Epithelial cell of prostate (primary cell): ENCODE results near the gene DKKL1.

Experiments
- DNase-seq: peaks from one replicate; pipeline ENCODE4 v3.0.0-alpha.2; 2011; ENCODE audit warnings: low read depth, low spot score
- H3K27ac ChIP-seq: fragments of 450-650 bp; 2 replicates; pipeline ENCODE4 v1.5.1; 2017; ENCODE audit warnings: mild to moderate bottlenecking

Gene DKKL1

DNA sequence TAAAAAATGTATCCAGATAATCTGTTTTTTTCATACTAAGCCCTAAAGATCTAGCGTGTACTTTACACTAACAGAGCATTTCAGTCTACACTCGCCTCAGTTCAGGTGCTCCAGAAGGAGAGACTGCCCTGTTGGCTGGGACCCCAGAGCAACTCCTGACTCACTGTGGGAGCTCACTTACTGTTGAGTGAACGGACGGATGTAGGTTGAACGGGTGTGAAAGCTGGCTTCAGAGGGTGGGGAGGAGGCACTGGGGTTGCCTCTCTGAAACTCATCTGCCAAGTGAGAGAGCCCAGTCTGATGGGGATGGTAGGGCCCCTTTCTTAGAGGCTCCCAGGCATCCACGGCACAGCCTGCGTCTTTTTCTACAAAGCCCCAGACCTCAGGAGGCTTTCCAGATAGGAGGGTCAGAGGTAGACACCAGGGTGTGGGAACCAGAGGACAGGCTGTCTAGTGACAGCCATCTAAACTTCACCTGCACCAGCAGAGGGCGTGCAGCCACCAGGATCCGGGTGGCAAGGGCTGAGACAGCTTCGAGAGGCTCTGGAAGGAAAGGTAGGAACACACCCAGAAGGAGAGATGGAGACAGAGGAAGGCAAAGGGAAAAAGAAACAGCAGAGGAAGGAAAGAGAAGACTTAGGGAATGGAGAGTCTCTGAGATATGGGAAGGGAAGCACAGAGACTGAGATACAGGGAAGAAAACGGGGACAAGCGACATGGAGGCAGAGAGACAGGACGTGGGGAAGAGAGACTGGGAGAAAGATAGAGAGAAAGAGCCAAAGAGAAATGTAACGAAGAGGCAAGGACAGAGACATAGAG, 28.1 kb downstream of the DKKL1 start:
- DNase-seq, result no peak
- no peak overlapping the region for H3K27ac ChIP-seq

DNA sequence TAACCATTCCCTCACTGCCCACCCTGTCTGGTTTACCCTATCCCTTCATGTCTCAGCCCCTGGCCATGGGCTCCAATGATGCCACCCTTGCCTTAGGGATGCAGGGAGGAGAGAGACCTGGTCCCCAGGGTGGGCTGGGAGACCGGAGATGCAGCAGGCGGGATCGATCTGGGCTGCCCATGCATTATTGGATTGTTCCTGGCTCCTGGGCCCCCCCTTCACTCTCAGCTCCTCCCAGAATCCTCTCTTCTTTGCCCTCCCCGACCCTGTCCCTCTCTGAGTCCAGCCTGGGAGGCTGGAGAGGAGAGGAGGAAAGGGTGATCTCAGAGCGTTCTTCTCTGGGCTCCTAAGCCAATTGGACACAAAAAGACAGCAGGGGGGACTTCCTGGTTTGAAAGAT, 30.2 kb downstream of the DKKL1 start:
- H3K27ac ChIP-seq, result no peak overlapping the region
- DNase-seq, result no peak

DNA sequence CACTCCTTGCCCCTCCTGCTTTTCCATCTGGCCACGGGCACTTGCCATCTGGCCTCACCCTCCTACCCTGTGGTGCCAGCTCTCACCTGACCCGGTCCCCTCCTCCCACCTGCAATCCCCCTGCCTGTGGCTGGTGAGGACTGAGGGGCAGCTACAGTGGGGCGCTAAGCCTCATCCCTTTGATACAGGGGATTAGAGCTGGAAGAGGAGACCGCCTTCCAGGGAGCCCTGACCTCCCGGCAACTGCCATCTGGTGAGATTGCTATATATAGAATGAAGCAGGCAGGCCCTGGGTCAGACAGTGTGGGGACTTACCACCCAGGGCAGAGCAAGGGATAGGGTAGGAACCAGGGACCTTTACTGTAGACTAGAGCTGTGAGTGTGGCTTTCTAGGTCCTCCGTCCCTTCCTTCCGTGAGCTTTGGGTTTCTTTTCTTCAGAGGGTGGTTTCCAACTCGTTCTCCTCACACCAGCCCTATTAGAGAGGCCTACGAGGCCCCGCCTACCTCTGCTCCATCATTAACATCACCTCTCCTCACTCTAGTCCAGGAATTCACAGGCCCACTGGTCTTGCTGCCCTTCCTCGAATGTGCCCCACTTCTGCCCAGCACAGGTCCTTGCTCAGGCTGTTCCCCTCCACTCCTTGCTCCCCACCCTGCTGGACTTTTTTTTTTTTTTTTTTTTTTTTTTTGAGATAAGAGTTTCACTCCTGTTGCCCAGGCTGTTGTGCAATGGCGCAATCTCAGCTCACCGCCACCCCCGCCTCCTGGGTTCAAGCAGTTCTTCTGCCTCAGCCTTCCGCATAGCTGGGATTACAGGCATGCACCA, 32.1 kb downstream of the DKKL1 start:
- DNase-seq, result no peak
- H3K27ac ChIP-seq, result no peak overlapping the region

DNA sequence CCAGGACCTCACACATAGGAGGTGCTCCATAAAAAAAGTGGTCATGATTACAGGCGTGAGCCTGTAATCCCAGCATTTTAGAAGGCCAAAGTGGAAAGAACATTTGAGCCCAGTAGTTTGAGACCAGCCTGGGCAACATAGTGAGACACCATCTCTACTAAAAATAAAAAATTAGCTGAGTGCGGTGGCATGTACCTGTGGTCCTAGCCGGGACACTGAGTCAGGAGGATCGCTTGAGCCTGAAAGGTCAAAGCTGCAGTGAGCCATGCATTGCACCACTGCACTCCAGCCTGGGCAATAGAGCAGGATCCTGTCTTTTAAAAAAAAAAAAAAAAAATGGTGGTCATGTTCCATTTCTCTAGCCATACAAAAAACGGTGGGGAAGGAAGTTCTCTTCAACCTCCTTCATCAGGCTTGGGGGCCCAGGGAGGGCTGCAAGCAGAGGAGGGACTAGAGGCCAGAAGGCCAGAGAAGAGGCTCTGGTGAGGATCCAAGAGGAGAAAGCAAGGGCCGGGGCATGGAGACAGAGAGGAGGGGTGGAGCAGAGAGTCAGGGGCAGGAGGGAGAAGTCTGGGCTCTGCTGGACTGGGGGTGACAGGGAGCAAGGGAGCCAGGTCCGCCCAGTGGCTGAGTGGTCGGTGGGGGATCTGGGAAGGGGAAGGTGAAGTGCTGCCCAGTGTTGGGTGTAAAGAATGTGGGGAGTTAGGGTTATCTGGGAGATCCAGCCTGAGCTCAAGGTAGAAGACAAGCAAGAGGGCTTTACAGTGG, 33.2 kb downstream of the DKKL1 start:
- H3K27ac ChIP-seq, result no peak overlapping the region
- no peak for DNase-seq

DNA sequence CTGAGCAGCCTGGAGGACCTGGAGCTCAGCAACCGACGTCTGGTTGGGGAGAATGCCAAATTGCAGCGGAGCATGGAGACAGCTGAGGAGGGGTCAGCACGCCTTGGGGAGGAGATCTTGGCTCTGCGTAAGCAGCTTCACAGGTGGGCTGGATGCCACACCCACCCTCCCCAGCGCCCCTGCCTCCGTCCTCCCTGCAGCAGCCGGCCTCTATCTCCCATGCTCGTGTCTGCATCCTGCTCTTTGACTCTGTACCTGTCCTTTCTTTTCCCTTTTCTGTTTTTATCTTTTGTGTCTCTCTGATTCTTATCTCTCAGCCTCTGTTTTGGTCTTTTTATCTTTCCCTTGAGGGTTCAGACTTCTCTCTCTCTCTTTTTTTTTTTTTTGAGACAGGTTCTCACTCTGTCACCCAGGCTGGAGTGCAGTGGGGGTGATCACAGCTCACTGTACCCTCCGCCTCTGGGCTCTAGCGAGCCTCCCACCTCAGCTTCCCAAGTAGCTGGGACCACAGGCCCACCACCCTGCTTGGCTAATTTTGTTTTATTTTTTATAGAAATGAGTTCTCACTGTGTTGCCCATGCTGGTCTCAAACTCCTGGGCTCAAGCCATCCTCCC, 34.4 kb downstream of the DKKL1 start:
- DNase-seq, result no peak
- H3K27ac ChIP-seq, result no peak overlapping the region

DNA sequence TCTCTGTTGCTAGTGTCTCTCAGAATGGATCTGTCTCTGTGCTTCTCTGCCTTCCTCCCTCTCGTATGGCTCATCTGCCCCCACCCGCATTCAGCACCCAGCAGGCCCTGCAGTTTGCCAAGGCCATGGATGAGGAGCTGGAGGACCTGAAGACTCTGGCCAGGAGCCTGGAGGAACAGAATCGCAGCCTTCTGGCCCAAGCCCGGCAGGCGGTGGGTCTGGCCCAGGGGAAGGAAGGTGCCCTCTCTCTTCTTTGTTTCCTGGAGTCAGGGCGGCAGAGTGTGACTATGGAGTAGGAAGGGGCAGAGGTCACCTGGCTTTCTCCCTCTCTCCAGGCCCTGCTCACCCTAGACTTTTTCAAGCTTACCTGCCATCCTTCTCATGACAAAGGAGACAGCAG, 35.3 kb downstream of the DKKL1 start:
- H3K27ac ChIP-seq, result no peak overlapping the region
- no peak for DNase-seq

DNA sequence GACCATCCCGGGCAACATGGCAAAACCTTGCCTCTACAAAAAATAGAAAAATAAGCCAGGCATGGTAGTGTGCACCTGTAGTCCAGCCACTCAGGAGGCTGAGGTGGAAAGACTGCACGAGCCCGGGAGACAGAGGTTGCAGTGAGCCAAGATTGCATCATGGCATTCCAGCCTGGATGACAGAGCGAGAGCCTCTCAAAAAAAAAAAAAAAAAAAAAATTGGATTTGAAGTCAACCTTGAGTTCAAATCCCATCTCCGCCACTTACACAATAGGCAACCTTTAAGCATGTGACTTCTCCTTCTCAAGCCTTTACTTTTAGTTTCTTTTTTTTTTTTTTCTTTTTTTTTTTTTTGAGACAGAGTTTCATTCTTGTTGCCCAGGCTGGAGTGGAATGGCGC, 36.4 kb downstream of the DKKL1 start:
- no peak overlapping the region for H3K27ac ChIP-seq
- no peak for DNase-seq

DNA sequence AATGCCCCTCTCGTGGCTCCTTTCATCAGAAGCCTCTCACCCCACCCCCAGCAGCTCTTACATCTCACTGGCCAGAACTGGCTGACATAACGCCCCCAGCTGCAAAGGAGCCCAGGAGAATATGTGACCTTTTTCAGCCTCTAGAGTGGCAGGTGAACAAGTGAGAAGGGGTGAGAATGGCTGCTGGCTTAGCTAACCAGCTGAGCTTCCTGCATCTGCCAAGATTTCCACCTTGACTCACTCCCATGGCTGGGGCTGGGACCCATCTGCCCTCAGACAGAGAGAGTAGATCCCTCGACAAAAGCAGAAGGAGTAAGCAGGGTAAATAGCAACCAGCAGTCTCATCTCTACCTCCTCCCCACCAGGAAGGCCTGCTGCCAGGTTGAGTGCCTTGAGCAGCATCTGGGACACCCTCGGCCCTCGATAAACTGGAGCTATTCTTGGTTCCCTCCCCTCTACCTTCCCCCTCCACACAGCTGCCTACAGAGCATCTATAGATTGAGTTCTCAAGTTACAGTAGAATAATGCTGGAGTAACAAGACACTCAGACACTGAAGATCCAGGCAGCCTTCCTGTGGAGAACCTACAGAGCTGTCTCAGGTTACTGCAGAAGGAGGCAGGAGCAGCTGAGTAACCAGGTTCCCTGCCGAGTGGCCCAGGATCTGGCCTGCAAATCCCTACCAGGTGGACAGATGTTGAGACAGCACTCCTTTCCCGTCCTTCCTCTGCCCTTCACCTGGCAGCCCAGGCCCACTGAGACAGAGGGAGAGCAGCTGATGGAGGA, 39.9 kb downstream of the DKKL1 start:
- no peak for DNase-seq
- no peak overlapping the region for H3K27ac ChIP-seq

DNA sequence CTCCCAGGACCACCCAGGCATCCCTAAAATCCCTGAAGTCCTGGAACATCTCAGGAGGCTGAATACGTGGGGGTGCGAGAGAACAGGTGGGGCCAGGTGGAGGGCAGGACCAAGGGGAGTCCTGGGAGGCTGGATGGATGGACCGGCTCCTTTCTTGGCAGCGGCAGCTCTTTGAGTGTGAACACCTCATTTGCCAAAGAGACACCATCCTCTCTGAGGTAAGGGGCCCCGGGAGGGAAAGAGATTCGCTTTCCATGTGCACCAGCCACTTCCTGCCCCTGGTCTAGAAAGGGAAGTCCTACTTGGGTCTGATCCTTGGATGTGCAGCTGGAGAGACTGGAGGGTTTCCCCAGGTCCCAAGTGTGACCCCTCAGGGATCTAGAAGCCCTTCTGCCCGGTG, 43.4 kb downstream of the DKKL1 start:
- no peak for DNase-seq
- H3K27ac ChIP-seq, result no peak overlapping the region

DNA sequence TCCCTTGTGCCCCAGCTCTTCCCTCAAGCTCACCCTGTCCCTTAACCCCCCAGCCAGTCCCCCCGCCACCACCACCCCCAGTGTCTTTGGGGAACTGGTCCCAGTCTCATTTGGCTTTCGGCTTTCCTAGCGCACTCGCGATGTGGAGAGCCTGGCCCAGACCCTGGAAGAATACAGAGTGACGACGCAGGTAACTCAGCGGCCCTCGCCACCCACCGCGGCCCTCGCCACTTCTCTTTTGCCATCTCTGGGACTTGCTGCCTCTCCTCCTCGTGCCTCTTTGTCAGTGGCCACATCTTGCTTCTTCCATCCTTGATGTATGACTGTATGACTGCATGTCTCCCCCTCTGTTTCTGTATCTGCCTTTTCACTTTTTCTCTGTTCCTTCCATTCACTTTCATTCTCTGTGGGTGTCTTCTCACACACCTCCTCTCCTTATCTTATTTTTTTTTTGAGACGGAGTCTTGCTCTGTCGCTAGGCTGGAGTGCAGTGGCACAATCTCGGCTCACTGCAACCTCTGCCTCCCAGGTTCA, 43.9 kb downstream of the DKKL1 start:
- DNase-seq, result no peak
- H3K27ac ChIP-seq, result no peak overlapping the region

DNA sequence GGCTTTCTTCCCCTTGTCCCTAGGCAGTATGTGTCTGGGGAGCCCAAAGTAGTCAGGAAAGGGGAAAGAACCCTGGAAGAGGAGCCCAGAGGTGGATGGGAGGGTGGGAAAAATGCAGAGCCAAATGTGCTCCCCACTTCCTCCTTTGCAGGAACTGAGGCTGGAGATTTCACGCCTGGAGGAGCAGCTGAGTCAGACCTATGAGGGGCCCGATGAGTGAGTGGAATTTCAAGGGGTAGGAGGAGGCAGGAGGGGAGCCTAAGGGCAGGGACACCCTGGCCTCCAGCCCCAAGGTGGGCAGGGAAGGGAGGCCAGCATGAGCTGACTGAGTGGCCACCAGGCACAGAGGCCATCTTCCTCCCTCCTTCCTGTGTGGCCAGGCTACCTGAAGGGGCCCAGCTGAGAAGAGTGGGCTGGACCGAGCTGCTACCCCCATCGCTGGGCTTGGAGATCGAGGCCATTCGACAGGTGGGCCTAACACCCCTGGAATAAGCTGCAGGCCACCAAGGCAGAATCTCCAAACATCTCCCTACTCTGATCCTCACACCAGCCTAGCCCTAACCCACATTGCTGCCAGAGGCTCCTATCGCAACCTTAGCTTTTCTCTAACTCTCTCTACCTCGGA, 45.3 kb downstream of the DKKL1 start:
- no peak for DNase-seq
- no peak overlapping the region for H3K27ac ChIP-seq

DNA sequence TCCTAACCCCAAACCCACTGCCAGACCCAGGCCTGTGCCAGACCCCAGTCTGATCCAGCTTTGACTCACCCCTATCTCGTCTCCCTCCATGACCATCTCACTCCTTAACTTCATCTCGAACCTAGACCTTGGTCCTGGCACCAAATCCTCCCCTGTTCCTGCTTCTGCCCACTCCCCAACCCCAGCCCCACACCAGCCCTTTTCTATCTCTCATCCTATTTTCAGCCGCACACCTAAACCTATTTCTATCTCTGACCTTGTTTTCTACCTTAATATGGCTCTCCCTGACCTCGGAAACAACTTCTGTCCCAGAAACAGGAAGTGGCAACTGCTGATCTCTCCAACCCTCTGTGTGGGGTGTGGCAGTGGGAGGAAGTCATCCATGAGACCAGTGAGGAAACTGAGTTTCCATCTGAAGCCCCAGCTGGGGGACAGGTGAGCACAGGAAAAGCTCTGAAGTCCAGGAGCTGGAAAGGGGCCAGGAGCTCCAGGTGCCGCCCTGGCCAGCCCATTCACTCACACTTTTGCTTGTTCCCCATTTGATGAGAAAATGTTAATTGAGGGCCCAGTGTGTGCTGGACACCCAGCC, 45.9 kb downstream of the DKKL1 start:
- no peak overlapping the region for H3K27ac ChIP-seq
- no peak for DNase-seq

DNA sequence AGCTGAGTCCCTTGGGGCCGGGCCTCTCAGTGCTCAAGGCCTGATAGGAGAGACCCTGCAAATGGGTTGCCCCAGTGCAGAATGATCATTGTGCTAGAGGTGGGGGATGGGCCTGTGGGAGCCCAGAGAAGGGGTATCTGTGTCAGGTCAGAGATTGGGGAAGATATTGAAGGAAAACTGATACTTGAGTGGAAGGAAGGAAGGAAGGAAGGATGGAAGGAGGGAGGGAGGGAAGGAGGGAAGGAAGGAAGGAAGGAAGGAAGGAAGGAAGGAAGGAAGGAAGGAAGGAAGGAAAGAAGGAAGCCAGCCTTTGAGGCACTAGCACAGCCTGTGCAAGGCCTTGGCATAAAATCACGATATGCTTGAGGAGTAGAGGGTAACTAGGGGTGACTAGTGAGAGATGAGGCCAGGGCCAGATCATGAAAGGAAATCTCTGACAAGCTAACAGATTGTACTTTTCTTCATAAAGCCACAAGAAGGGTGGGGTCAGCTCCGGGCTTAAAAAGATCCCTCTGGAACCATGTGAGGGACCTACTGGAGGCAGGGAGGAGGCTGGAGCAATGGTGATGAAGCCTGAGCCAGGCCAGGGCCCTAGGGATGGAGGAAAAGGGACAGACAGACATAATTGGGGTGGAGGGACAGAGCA, 48.1 kb downstream of the DKKL1 start:
- no peak overlapping the region for H3K27ac ChIP-seq
- DNase-seq, result no peak

DNA sequence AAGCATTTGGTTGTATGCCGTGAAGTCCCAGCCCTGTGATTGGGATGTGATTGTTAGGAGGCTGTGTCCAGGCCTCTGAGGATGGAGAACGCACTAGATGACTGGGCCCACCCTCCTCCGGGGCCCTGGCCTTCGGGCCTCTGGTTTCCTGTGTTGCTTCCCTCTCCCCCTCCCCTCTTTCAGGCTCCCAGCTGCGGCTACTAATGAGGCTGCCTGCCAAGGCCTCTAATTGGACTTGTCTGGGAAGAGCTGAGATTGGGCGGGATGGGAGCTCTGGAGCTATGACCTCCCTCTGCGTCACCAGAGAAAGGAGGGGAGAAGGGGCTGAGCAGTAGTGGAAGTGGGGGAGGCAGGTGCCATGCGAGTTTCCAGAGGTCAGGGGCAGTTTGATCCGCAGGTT, 49.7 kb downstream of the DKKL1 start:
- no peak for DNase-seq
- H3K27ac ChIP-seq, result no peak overlapping the region

DNA sequence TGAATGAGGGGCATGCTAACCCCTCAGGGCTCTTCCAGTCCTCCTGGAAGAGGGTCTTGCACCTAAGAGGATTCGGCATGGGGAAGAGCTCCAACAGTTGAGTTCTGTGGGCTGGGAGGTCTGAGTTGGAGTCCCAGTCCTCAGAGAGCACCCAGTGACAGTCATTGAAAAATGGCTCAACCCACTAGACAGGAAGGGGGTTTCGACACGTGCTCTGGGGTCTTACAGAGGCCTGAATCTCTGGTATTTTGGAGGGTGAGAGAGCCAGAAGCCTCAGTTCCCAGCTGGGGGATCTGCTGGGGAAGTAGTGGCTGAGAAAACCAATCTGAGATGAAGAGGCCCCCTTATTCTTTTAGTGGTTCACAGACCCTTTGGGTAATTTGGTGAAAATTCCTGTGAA, 50.6 kb downstream of the DKKL1 start:
- no peak overlapping the region for H3K27ac ChIP-seq
- no peak for DNase-seq

DNA sequence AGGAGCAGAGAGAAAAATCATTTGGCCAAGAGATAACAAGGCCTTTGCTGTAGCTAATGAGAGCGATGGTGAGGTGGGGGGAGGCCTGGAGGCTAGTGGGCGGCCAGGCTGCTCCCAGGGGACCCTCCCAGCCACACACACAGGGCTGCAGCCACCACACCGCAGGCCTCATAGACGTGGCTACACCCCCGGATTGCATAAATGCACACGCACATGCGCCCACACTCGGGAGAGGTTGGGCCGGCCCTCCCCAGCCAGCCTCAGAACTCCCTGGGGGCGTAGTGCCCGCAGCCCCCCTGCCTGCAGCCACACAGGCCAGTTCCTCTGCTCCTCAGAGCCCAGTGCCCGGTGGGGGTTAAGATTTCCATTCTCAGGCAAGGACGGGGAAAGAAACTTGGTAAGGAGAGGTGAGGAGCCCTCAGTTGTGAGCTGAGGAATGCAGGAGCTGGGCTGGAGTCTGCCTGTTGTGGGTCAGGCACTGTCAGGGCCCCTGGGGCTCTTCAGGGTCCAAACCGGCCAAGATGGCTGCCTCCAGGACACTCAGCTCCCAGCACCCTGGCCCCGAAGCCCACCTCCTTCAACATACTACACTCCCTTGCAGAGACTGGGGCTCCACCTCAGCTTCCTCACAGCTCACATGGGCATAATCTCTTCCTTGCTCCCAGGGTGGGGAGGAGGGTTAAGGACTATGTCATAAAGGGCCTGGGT, 51.6 kb downstream of the DKKL1 start:
- DNase-seq, result no peak

DNA sequence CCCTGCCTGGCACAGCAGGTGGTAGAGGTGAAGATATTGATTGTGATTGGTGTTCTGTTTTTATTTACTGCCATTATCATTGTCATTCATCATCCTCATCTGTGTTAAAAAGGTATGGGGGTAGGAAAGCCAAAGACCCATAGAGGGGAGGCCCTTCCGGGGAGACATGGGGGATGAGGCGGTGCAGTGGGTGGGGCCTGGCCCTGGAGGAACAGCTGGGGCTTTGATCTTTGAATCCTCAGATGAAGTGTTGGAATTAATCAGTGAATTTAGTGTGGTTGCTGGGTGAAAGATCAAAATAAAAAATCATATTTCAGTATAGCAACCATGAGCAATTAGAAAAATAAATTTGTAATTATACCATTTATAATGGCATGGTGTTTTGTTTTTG, 52.1 kb downstream of the DKKL1 start:
- DNase-seq, result no peak
- no peak overlapping the region for H3K27ac ChIP-seq

More for the DNA sequence above, 51.6 kb downstream of the DKKL1 start:
- no peak overlapping the region for H3K27ac ChIP-seq

DNA sequence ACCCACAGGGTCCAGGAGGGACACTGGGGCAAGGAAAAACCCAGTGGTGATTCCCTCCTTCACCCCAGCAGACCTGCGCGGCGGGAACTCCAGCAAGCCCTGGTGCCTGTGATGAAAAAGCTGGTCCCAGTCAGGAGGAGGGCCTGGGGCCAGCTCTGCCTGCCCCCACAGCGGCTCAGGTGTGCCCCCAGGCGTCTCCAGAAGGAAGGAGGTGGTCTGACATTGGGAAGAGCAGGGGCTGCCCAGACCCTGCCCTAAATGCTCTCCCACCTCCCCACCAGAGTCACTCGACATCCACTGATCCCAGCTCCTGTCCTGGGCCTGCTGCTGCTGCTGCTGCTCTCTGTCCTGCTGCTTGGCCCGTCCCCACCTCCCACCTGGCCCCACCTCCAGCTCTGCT, 53.4 kb downstream of the DKKL1 start:
- H3K27ac ChIP-seq, result no peak overlapping the region
- DNase-seq, result no peak
